Measurements from ENCODE around the gene CEP131.

CEP131 gene

GRCh38 chr17:81207610-81208581 is 14.9 kb downstream of the CEP131 start:
- no peaks in the 10 kb centered on the region for H3K27me3 ChIP-seq (ENCODE audit: low read length)
- H3K4me2 ChIP-seq (ENCODE audit: low read depth, low read length, poor library complexity, severe bottlenecking), result no peak overlapping the region
- no peaks in the 10 kb centered on the region for H3K79me2 ChIP-seq (ENCODE audit: insufficient read depth, low read length)
- H3K4me3 ChIP-seq (ENCODE audit: insufficient read depth, low read length, poor library complexity, severe bottlenecking), result no peak overlapping the region
- H3K27ac ChIP-seq (ENCODE audit: low read depth, low read length), result no peak overlapping the region
- H2AFZ ChIP-seq (ENCODE audit: low read depth, low read length, severe bottlenecking), result no peak overlapping the region
- no peaks in the 10 kb centered on the region for H3K36me3 ChIP-seq (ENCODE audit: low read length)
- H3F3A ChIP-seq (ENCODE audit: insufficient read depth), result no peaks in the 10 kb centered on the region
- H3K9ac ChIP-seq (ENCODE audit: low read length), result no peak overlapping the region
- no peaks in the 10 kb centered on the region for H4K20me1 ChIP-seq (ENCODE audit: low read depth, low read length)
- no peak for TF ChIP-seq EZH2phosphoT487 (conservative IDR thresholded peaks at IDR 0.05; ENCODE audit: low read length)
- TF ChIP-seq, protein P1, sequence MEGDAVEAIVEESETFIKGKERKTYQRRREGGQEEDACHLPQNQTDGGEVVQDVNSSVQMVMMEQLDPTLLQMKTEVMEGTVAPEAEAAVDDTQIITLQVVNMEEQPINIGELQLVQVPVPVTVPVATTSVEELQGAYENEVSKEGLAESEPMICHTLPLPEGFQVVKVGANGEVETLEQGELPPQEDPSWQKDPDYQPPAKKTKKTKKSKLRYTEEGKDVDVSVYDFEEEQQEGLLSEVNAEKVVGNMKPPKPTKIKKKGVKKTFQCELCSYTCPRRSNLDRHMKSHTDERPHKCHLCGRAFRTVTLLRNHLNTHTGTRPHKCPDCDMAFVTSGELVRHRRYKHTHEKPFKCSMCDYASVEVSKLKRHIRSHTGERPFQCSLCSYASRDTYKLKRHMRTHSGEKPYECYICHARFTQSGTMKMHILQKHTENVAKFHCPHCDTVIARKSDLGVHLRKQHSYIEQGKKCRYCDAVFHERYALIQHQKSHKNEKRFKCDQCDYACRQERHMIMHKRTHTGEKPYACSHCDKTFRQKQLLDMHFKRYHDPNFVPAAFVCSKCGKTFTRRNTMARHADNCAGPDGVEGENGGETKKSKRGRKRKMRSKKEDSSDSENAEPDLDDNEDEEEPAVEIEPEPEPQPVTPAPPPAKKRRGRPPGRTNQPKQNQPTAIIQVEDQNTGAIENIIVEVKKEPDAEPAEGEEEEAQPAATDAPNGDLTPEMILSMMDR (IDR thresholded peaks at IDR 0.05; ENCODE audit: insufficient read depth, low read length, poor library complexity, severe bottlenecking), result no peak
- H3K9me2 ChIP-seq (replicated peaks; ENCODE audit: insufficient read depth, low read length), result no peaks in the 10 kb centered on the region
- no peaks in the 10 kb centered on the region for H3K9me3 ChIP-seq (ENCODE audit: insufficient read depth, low read length)

DNA sequence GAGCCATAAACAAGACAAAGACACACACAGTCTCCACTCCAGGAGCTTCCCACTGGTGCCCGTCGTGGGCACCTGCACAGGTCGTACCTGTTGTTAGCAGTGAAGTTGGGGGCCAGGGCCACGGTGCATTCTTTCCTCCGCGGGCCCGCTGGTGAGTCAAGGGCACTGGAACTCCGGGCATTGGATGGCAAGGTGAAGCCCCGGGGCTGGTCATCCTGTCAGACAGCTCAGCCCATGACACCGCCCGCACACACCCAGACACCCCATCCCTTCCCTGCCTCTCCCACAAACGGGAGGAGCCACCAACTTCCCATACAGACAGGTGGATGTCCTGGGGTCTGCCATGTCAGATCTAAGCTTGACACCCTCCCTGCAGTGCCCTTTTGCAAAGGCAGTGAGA is 16.1 kb downstream of the CEP131 start:
- no peaks in the 10 kb centered on the region for H3K9me3 ChIP-seq (ENCODE audit: insufficient read depth, low read length)
- H3K9me2 ChIP-seq (replicated peaks; ENCODE audit: insufficient read depth, low read length), result no peaks in the 10 kb centered on the region
- H3K36me3 ChIP-seq (ENCODE audit: low read length), result no peaks in the 10 kb centered on the region
- H2AFZ ChIP-seq (ENCODE audit: low read depth, low read length, severe bottlenecking), result no peak overlapping the region
- no peak overlapping the region for H3K4me2 ChIP-seq (ENCODE audit: low read depth, low read length, poor library complexity, severe bottlenecking)
- no peak for TF ChIP-seq EZH2phosphoT487 (conservative IDR thresholded peaks at IDR 0.05; ENCODE audit: low read length)
- TF ChIP-seq, protein P1 (IDR thresholded peaks at IDR 0.05; ENCODE audit: insufficient read depth, low read length, poor library complexity, severe bottlenecking), result no peak
- H3K9ac ChIP-seq (ENCODE audit: low read length), result no peak overlapping the region
- no peak overlapping the region for H3K27ac ChIP-seq (ENCODE audit: low read depth, low read length)
- no peaks in the 10 kb centered on the region for H3F3A ChIP-seq (ENCODE audit: insufficient read depth)
- H3K27me3 ChIP-seq (ENCODE audit: low read length), result no peaks in the 10 kb centered on the region
- H4K20me1 ChIP-seq (ENCODE audit: low read depth, low read length), result no peaks in the 10 kb centered on the region
- no peaks in the 10 kb centered on the region for H3K79me2 ChIP-seq (ENCODE audit: insufficient read depth, low read length)
- H3K4me3 ChIP-seq (ENCODE audit: insufficient read depth, low read length, poor library complexity, severe bottlenecking), result no peak overlapping the region

GRCh38 chr17:81206166-81206565 is 16.6 kb downstream of the CEP131 start:
- no peaks in the 10 kb centered on the region for H3K36me3 ChIP-seq (ENCODE audit: low read length)
- H3K4me3 ChIP-seq (ENCODE audit: insufficient read depth, low read length, poor library complexity, severe bottlenecking), result no peak overlapping the region
- H4K20me1 ChIP-seq (ENCODE audit: low read depth, low read length), result no peaks in the 10 kb centered on the region
- no peak overlapping the region for H2AFZ ChIP-seq (ENCODE audit: low read depth, low read length, severe bottlenecking)
- H3K9me3 ChIP-seq (ENCODE audit: insufficient read depth, low read length), result no peaks in the 10 kb centered on the region
- no peak overlapping the region for H3K27ac ChIP-seq (ENCODE audit: low read depth, low read length)
- no peak overlapping the region for H3K4me2 ChIP-seq (ENCODE audit: low read depth, low read length, poor library complexity, severe bottlenecking)
- no peaks in the 10 kb centered on the region for H3K79me2 ChIP-seq (ENCODE audit: insufficient read depth, low read length)
- H3K27me3 ChIP-seq (ENCODE audit: low read length), result no peaks in the 10 kb centered on the region
- TF ChIP-seq, protein P1 (IDR thresholded peaks at IDR 0.05; ENCODE audit: insufficient read depth, low read length, poor library complexity, severe bottlenecking), result no peak
- TF ChIP-seq EZH2phosphoT487 (conservative IDR thresholded peaks at IDR 0.05; ENCODE audit: low read length), result no peak
- H3K9ac ChIP-seq (ENCODE audit: low read length), result no peak overlapping the region
- no peaks in the 10 kb centered on the region for H3K9me2 ChIP-seq (replicated peaks; ENCODE audit: insufficient read depth, low read length)
- no peaks in the 10 kb centered on the region for H3F3A ChIP-seq (ENCODE audit: insufficient read depth)

Measured in SU-DHL-6 (cell line).